ENCODE measurements around the gene RASGRP3.

GRCh38 chr2:33451825-33452224 is 24.6 kb upstream of the RASGRP3 start:
- TF ChIP-seq EZH2phosphoT487 (IDR thresholded peaks at IDR 0.05; ENCODE audit: insufficient read depth, low read depth) (no peak), EZH2 (IDR thresholded peaks at IDR 0.05; ENCODE audit: insufficient read depth, poor library complexity, severe bottlenecking) (no peak)
